ENCODE data around the gene NUP188.

Gene NUP188

GRCh38 chr9:128947527-128948301 lies at the start of gene NUP188, which contains the start of gene DOLK:
Gene NUP188 (plus strand): TSS chr9:128947699. CDS start chr9:128947720, 21 bp downstream.
Gene DOLK (minus strand): TSS chr9:128947603. CDS start chr9:128947303, 300 bp downstream.
- DNase-seq (peak; percentile 100), ATAC-seq (peak; percentile 84)

- DNase-seq (no peak), ATAC-seq (no peak)
Observed at GRCh38 chr9:128898382-128898781, 49.1 kb upstream of the NUP188 start.

- ATAC-seq = no peak
Observed at GRCh38 chr9:128898845-128899565, 48.5 kb upstream of the NUP188 start.

DNA sequence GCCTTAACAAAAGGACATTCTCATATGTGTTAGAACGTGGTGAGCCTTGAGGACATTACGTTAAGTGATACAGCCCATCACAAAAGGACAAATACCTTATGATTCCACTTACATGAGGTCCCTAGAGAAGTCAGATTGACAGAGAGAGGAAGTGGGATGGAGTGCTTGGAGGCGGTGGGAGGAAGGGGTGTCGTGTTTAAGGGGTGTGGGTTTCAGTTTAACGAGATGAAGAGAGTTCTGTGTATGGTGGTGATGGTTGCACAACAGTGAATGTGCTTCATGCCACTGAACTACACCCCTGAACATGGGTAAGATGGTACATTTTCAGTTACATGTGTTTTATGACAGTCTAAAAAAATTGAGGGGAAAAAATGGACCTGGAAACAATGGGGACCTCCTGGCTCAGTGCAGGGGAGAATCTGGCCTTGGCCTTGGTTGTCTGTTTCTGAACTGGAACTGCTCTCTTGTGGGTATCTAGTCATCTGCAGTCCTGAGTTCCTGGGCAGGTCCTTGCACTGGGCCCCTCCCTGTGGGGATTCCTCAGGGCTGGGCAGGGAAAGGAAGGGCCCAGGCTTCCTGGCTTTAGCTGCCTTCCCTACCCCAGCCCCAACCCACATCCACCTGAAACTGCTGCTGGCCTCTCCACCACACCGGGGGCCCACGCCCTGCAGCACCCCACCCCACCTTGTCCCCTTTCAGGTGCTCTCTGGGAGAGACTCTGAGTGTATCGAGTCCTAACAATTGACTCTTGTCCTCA lies 47.8 kb upstream of the NUP188 start:
- DNase-seq (peak; percentile 39), ATAC-seq (peak; percentile 64)

More at GRCh38 chr9:128898845-128899565, 48.5 kb upstream of the NUP188 start:
- DNase-seq = no peak

DNA sequence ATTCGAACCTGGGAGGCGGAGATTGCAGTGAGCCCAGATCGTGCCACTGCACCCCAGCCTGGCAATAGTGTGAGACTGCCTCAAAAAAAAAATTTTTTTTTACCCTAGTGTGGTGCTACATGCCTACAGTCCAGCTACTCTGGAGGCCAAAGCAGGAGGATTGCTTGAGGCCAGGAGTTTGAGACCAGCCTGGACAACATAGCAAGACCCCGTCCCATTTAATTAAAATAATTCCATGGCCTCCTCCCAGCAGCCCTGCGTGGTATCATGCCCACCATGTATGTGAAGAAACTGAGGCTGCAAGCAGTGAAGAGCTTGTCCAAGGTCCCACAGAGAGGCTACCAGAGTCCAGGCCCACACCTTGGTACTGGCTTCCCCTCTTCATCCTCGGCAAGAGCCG lies 46.1 kb upstream of the NUP188 start:
- ATAC-seq = no peak

GRCh38 chr9:128901822-128902221 lies 45.7 kb upstream of the NUP188 start:
- DNase-seq (no peak), ATAC-seq (no peak)

More for the DNA sequence above, 46.1 kb upstream of the NUP188 start:
- no peak for DNase-seq

- ATAC-seq (peak; percentile 89), DNase-seq (peak; percentile 84)
Observed at GRCh38 chr9:128902351-128903078, 45.0 kb upstream of the NUP188 start.

DNA sequence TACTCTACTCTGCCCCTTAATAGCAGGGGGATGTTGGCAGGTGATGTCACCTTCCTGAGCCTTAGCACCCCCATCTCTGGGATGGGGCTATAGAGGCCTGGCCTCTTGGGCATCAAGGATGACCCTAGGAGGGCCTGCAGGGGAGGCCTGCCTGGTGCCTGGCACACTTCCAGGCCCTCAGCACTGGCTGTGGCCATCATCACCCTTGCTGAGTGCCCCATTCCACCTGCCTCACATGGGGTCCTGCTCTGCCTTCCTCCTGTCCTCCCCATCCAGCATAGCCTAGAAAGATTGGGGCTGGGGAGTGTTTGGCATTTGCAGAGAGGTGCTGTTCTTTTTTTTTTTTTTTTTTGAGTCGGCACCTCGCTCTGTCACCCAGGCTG lies 44.4 kb upstream of the NUP188 start:
- ATAC-seq (no peak), DNase-seq (no peak)

GRCh38 chr9:128903871-128904620 lies 43.5 kb upstream of the NUP188 start:
- DNase-seq (no peak), ATAC-seq (no peak)

GRCh38 chr9:128905964-128906363 lies 41.5 kb upstream of the NUP188 start:
- ATAC-seq (no peak), DNase-seq (no peak)

DNA sequence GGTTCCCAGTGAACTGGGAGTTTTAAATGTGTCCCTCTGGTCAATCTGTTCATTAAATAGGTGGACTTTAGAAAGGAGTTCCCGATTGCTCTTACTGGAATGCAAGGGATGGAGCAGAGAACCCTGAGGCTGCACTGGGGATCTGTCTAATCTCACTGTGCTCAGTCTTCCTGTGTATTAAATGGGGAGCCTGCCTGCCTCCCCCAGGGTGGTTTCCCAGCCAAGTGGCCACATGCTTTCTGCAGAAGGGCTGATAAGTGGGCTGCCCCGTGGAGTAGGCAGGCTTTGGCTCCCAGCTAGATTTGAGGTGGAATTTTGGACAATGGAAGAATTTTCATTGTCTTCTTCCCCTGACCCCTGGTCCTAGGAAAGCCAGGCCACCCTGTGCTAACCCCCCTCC lies 40.8 kb upstream of the NUP188 start:
- DNase-seq (no peak), ATAC-seq (no peak)

- ATAC-seq (no peak), DNase-seq (no peak)
Observed at GRCh38 chr9:128908372-128908771, 39.1 kb upstream of the NUP188 start.

GRCh38 chr9:128909859-128910258 lies 37.6 kb upstream of the NUP188 start:
- DNase-seq = no peak
- peak; percentile 33 for ATAC-seq

DNA sequence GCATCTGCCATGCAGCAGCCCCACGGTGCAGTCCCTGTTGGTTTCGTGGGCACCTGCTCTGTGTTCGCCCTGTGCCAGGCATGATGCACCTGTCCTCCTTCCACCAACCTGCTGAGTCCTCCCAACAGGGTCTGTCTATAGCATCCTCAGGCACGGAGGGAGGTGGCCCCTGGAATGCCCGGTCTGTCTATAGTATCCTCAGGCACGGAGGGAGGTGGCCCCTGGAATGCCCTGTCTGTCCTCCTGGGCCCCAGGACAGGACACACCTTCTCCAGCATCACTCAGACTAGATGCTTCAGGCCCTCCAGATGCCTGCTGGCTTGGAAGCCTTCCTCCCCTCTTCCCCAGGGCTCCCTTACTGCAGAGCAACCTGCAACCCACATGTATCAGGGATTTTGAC lies 36.6 kb upstream of the NUP188 start:
- ATAC-seq (no peak), DNase-seq (no peak)

DNA sequence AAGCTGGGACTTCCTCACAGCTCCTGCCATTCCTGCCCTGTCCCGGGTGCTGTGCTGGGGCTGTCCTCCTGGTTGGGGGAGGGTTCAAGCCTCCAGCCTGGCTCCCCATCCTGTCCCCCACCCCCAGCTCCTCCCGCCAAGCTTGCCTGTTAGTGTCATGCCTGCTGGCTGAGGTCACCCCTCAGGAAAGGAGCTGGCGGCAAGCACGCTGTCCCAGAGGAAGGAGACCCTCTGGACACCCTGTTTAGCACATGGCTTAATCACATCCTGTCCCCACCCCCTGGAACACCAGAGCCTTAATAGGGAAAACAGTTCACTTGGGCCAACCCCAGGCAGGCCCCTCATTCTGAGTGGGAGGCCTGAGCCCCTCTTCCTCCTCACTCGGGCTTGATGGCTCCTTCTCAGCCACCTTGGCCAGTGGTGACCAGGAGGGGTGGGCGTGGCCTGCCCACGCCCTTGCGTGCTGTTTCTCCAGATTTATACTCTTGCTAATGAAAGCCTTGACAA lies 35.9 kb upstream of the NUP188 start:
- DNase-seq (no peak), ATAC-seq (no peak)

DNA sequence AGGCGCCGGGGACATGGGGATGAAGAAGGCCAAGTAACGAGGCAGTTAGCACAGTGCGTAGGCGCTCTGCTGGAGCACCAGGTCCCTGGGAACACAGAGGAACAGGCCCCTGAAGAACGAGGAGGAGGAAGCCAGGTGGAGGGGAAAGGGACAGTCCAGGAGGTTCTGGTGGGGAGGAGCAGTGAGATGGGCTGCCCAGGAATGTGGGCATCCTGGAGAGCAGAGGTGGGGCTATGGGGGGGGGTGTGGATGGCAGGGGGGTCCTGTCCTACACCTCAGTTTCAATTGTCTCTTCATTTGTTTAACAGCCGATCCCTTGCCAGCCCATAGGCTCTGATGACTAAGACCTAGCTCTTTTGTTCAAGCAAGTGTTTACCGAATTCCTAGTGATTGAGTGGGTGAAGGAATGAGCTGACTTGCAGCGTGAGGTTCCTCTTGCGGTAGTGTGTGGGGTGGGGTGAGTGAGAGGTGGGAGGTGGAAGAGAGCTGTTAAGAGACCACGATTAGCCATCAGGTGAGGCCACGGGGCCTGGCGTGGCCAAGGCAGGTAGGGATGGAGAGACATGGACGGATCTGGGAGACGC lies 35.1 kb upstream of the NUP188 start:
- peak; percentile 48 for ATAC-seq

DNA sequence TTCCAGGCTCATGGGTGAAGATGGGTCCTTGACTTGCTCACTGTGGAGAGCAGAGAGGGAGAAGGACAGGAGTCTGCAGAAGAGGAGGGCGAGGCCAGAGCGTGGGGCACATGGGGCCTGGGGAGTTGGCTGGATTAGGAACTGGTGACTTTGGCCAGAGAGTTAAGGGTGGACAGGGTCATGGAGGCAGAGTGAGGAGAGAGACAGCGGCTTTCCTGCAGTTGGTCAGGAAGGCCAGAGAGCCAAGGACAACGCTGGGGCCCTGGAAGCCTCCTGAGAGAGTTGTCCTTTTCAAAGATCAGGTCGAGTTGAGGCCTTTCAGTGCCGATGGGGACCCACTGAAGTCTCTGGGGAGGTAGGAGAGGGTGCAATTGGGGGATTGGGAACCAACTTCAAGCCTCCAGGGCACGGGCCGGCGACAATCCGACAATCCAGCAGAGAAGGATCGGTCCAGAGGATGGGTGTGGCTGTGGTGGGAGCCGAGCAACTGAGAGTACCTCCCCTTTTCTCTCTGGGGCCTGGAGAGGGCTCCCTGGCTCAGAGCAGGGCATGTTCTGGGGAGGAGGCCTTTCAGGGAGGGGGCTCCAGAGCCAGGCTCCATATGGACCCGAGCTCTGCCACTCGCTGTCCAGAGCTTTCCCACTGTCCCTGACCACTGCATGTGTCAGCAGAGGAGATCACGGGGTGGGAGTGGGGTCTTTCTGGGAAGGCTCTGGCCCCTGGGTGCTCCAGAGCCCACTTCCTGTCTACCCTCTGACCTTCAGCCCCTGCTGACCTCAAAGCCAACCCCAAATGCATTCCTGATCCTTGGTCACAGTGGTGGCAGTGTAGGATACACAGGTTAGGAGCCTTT lies 34.2 kb upstream of the NUP188 start:
- DNase-seq (no peak), ATAC-seq (no peak)

More for the DNA sequence above, 35.1 kb upstream of the NUP188 start:
- no peak for DNase-seq

DNA sequence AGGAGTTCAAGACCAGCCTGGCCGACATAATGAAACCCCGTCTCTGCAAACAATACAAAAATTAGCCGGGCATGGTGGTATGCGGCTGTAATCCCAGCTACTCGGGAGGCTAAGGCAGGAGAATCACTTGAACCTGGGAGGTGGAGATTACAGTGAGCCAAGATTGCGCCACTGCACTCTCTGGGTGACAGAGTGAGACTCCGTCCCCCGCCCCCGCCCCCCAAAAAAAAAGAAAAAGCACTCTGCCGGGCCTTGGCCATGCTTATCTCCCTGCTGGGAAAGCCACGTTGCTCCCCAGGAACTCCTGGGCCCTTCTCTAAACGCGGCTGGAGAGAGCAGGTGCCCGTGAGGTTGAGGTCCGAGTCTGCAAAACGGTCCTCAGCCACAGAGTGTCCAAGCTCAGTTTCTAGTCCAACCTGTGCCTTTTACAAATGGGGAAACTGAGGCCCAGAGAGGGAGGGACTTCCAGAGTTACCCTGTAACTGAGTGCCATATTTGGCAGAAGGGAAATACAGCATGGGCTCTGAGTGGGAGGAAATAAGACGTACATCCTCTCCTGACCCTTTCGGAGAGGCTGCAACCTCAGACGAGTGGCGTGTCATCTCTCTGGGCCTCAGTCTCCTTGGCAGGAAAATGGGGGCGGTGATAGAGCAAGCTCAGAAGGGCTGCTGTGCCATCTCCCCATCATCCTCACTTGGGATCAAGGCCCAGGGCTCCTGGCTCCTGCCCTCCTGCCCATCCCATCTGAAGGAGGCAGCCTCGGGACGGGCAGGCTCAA lies 33.3 kb upstream of the NUP188 start:
- ATAC-seq (peak; percentile 60), DNase-seq (no peak)

GRCh38 chr9:128916204-128916603 lies 31.3 kb upstream of the NUP188 start:
- ATAC-seq (no peak), DNase-seq (no peak)
